NCI-H1048 (cell line): Measurements from ENCODE around the gene DHRSX.
"Not testable (repeated sequence)": the region's sequence is repeated elsewhere in the genome, so short reads cannot be mapped to it uniquely, and the experiment has no call there.

Experiments used
- DNase-seq: peaks from one replicate; lab custom pipeline; 2025; lab: John Stamatoyannopoulos, UW

Gene DHRSX

DNA sequence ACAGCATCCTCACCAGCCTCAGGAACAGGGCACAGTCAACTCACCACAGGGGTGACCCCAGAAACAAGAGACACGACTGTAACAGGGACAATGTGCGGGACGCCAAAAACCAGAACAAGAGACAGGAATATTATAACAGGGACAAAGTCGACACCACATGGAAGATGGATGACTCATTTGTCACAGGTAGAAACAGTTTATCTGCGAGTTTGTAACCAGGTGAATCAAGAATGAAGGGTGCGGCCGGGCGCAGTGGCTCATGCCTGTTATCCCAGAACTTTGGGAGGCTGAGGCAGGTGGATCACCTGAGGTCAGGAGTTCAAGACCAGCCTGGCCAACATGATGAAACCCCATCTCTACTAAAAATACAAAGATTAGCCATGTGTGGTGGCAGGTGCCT lies 44.7 kb downstream of the DHRSX start:
- DNase-seq = not testable (repeated sequence)

DNA sequence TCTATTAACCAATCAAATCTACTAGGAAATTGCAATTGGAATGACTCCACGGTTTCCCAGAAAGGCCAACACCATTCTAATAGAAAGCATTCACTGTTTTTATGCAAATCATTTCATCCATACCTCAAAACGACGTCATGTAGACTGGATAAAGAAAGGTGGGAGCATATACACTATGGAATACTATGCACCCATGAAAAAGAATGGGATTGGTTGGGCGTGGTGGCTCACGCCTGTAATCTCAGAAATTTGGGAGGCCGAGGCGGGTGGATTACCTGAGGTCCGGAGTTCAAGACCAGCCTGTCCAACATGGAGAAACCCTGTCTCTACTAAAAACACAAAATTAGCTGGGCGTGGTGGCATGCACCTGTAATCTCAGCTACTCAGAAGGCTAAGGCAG lies 46.2 kb downstream of the DHRSX start:
- DNase-seq = not testable (repeated sequence)

DNA sequence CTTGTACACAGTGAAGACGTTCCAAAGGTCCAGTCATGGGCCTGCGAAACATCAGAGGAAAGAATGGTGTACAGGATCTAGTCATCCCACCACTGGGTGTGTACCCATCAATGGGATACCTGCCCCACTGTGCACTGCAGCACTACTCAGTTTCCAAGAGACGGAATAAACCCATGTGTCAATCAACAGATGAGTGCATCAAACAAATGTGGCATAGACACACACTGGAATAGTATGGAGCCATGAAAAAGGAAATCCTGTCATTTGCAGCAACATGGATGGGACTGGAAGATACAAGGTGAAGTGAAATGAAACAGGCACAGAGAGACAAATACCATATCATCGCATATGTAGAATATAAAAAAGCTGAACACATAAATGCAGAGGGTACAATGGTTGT lies 48.0 kb downstream of the DHRSX start:
- no peak for DNase-seq

DNA sequence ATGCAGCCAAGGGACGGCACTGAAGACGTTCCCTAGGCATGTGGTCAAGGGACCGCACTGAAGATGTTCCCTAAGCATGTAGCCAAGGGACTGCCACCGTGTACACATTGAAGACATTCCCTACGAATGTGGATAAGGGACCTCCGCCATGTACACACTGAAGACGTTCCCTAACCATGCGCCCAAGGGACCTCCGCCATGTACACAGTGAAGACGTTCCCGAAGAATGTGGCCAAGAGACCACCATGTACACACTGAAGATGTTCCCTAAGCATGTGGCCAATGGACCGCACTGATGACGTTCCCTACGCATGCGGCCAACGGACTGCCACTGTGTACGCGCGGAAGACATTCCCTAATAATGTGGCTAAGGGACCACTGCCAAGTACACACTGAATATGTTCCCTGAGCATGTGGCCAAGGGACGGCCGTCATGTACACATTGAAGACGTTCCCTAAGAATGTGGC lies 48.4 kb downstream of the DHRSX start:
- DNase-seq = no peak

DNA sequence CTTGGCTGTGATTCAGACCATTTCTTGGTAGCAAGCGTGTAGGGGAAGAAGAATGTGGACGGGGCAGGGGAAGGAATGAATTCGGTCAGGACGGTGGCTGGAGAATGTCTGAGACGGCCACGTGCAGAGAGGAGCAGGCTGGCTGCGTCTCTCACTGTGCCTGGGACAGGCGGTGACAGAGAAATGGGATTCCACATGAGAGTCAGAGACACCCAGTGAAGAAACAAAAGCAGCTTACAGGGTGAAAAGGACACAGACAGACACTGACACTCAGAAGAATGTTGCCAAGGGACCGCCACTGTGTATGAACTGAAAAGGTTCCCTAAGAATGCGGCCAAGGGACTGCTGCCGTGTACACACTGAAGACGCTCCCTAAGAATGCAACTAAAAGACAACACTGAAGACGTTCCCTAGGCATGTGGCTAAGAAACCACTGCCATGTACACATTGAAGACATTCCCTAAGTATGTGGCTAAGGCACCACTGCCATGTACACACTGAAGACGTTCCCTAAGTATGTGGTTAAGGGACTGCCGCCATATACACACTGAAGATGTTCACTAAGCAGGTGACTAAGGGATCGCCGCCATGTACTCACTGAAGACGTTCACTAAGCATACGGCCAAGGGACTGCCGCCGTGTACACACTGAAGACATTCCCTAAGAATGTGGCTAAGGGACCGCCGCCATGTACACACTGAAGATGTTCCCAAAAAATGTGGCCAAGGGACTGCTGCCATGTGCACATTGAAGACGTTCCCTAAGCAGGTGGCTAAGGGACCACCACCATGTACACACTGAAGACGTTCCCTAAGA lies 49.1 kb downstream of the DHRSX start:
- no peak for DNase-seq

DNA sequence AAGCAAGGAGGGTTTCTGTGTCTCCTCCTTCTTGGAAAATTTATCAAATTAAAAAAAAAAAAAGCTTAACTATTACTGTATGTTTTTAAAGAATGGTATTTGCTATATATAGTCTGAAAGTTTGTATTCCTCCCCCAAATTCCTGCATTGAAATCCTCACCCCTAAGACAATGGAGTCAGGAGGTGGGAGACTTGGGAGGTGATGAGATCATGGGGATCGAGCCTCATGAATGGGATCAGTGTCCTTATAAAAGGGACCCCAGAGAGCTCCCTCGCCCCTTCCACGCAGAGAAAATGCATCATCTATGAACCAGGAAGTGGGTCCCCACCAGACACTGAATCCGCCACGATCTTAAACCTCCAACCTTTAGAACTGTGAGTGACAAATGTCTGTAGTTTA lies 50.1 kb downstream of the DHRSX start:
- no peak for DNase-seq

DNA sequence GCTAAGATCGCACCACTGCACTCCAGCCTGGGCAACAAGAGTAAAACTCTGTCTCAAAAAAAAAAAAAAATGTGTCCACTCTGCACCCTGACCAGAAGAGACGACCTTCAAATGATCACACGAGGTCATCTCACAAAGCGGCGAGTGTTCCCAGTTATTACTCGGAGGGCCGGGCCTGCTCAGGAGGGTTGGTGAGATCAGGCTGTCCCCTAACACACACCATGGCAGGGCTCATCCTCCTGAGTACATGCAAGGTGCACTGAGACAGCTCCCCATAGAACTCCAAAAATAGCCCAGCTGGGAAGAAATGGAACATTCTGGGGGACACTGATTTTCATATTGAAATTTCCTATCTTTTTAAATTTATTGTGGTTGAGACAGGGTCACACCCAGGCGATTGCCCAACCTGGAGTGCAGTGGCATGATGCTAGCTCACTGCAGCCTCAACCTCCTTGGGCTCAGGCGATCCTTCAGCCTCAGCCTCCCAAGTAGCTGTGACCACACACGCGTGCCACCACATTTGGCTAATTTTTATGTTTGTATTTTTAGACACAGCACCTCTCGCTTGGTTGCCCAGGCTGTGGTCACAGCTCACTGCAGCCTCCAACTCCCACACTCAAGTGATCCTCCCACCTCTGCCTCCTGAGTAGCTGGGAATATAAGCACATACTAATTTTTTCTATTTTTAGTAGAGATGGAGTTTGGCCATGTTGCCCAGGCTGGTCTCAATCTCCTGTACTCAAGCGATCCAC lies 51.5 kb downstream of the DHRSX start:
- DNase-seq = no peak

DNA sequence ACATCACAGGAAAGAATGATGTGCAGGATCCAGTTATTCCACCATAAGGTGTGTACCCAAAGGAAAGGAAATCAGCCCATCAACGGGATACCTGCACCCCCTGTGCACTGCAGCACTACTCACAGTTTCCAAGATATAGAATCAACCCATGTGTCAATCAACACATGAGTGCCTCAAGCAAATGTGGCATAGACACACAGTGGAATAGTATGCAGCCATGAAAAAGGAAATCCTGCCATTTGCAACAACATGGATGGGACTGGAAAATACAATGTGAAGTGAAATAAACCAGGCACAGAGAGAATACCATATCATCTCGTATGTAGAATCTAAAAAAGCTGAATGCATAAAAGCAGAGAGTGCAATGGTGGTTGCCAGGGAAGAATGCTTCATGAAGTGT lies 53.3 kb downstream of the DHRSX start:
- DNase-seq = no peak

DNA sequence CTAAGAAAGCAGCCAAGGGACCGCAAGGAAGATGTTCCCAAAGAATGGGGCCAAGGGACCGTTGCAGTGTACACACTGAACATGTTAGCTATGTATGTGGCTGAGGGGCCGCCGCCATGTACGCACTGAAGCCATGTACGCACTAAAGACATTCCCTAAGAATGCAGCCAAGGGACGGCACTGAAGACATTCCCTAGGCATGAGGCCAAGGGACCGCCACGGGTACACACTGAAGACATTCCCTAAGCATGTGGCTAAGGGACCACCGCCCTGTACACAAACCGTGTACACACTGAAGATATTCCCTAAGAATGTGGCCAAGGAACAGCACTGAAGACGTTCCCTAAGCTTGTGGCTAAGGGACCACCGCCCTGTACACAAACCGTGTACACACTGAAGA lies 54.0 kb downstream of the DHRSX start:
- DNase-seq = no peak

DNA sequence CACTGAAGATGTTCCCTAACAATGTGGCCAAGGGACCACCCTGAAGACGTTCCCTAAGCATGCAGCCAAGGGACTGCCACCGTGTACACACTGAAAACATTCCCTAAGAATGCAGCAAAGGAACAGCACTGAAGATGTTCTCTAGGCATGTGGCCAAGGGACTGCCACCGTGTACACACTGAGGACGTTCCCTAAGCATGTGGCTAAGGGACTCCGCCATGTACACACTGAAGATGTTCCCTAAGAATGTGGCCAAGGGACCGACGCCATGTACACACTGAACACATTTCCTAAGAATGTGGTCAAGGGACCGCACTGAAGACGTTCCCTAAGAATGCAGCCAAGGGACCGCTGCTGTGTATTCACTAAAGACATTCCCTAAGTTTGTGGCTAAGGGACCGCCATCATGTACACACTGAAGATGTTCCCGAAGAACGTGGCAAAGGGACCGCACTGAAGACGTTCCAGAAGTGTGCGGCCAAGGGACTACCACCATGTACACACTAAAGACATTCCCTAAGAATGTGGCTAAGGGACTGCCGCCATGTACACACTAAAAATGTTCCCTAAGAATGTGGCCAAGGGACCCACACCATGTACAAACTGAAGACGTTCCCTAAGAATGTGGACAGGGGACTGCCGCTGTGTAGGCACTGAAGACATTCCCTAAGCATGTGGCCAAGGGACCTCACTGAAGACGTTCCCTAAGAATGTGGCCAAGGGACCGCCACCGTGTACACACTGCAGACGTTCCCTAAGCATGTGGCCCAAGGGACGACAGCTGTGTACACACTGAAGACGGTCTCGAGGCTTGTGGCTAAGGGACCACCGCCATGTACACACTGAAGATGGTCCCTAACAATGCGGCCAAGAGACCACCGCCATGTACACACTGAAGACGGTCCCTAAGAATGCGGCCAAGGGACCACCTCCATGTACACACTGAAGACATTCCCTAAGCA lies 54.8 kb downstream of the DHRSX start:
- no peak for DNase-seq

DNA sequence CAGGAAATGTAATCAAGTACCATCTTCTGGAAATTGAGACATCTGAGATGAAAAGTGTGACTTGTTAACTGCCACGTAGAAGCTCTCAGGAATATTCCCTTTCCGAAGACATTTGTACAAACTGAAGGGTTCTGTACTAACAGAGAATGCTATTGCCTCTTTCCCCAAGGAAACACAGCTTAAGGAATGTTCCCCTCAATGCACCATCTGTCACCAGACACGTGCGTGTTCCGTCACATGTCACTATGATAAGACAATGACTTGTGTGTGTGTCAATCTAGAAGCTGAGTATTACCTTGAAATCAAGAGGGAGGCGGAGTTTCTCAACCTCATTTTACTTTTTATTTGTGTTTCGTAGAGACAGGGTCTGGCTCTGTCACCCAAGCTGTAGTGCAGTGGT lies 58.1 kb downstream of the DHRSX start:
- DNase-seq = no peak

DNA sequence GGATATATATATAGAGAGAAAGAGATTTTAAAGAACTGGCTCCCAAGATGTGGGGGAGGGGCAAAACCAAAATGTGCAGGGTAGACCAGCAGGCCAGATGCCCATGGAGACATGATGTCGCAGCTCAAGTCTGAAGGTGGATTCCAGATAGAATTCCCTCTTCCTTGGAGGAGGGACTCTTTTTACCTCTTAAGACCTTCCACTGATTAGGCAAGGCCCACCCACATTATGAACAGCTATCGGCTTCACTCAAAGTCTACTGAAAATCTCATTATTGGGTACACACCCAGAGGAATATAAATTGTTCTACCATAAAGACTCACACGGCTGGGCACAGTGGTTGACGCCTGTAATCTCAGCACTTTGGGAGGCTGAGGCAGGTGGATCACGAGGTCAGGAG lies 59.3 kb downstream of the DHRSX start:
- no peak for DNase-seq

DNA sequence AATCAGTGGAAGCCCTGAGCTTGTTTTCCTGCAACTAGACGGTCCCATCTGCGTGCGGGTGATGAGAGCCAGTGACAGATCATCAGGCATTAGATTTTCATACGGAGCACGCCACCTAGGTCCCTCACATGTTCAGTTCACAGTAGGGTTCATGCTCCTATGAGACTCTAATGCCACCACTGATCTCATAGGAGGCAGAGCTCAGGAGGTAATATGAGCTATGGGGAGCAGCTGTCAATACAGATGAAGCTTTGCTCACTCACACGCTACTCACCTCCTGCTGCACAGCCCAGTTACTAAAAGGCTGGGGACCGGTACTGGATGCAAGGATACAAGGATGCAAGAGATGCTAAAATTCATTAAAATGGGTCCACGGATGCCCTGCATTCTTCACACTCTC lies 61.2 kb downstream of the DHRSX start:
- DNase-seq = no peak

DNA sequence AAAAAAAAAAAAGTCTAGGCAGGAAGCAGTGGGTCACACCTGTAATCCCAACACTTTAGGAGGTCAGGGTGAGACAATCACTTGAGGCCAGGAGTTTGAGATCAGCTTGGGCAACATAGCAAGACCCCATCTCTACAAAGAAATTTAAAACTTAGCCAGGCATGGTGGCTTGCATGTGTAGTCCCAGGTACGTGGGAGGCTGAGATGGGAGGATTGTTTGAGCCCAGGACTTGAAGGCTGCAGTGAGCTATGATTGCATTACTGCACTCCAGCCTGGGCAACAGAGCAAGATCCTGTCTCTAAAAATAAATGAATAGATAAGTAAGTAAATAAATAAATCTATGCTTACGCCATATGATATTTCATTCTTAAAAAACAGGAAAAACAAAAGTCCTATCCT lies 65.3 kb downstream of the DHRSX start:
- no peak for DNase-seq

DNA sequence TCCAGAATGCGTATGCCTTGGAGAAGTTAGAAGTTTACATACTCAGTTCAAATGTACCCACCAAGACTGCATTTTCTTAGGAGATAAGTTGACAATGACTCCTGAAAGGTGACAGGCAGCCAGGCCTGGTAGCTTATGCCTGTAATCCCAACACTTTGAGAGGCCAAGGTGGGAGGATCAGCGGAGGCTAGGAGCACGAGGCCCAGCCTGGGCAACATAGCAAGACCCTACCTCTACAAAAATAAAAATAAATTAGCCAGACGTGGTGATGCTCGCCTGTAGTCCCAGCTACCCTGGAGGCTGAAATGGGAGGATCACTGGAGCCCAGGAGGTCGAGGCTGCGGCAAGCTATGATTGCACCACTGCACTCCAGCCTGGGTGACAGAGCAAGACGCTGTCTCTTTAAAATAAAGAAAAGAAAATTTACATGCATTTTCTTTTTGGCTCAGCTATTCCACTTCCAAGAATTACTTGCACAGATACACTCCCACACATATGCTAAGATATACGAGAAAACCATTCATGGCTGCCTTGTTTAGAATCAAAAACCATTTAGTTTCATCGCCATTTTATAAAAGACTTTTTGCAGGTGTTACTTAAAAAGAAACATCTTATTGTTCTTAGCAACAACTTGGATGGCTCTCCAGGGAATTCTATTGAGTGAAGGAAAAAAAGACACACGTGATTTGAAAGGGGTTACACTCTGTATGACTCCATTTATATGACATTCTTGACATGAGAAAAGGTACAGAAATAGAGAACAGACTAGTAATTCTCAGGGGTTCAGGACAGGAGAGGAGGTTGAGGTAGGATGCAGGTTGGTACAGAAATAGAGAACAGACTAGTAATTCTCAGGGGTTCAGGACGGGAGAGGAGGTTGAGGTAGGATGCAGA lies 66.3 kb downstream of the DHRSX start:
- DNase-seq = no peak

DNA sequence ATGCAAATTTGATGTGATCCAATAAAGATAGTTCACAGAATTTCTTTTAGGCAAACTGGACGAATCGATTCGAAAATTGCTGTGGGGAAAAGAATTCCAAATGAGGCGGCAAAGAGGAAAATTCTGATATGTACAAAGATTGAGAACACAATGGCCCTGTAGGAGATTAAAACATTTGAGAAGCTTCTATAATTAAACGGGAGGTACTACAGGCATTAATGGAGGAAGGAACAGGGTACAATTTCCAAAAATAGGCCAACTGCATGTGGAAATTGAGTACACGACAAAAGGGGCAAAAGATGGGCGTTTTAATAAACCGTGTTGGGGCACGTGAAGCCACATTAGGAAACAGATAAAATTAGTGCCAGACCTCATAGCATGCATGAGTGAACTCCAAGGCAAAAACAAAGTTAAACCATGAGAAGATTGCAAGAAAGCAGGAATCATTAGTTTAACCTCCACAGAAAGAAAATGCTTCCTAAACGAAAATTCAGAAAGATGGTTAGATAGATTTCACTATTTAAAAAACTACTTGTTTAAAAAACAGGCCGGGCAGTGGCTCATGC lies 68.4 kb downstream of the DHRSX start:
- no peak for DNase-seq

DNA sequence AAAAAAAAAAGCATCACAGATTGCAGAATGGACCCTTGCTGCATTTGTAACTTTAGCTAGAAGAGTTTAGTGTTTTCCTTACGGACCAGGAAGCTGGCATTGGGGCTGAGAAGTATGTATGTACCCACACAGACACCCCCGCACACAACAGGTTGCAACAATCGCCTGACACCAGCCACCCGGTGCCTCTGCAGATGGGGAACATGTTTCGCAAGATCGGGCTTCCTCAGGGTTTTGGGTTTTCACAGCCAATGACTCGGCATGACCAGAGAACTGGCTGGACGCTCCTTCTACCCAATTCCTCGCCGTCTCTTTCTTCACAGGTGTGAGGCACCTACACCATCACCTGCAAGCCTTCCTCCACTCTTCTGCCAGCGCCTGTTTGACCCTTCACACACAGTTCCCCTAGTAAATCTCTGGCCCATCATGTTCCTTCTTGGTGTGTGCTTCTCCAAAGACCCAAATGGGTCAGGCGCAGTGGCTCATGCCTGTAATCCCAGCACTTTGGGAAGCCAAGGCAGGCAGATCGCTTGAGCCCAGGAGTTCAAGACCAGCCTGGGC lies 70.4 kb downstream of the DHRSX start:
- DNase-seq = no peak

DNA sequence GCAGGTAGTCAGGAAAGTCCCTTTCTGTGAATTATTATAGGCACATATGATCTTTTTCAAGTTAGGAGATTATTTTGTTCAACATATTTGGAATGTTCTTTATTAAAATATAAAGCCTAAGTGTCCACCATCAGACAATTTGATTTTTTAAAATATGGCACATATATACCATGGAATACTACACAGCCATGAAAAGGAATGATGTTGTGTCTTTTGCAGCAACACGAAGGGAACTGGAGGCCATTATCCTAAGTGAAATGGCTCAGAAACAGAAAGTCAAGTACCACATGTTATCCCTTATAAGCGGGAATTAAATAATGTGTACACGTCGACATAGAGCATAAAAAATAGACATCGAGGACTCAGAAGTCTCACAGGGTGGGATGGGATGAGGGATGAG lies 73.0 kb downstream of the DHRSX start:
- no peak for DNase-seq

DNA sequence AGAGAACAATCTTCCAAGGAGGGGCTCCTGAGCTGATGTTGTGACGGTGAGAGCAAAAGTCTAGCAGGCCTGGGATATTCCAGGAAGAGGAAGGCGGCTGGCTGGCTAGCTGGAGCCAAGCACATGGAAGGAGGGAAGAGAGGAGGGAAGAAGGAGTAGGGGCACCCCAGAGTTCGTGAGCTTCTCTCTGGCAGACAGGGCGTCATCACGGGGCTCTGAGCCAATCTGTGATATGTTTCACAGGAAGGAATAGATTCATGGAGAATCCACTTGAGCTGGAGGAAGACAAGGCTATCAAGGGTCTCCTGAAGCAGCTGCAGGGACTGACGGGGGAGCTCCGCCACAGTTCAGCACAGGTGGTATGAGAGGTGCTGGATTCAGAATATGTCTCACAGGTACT lies 73.6 kb downstream of the DHRSX start:
- DNase-seq = no peak

DNA sequence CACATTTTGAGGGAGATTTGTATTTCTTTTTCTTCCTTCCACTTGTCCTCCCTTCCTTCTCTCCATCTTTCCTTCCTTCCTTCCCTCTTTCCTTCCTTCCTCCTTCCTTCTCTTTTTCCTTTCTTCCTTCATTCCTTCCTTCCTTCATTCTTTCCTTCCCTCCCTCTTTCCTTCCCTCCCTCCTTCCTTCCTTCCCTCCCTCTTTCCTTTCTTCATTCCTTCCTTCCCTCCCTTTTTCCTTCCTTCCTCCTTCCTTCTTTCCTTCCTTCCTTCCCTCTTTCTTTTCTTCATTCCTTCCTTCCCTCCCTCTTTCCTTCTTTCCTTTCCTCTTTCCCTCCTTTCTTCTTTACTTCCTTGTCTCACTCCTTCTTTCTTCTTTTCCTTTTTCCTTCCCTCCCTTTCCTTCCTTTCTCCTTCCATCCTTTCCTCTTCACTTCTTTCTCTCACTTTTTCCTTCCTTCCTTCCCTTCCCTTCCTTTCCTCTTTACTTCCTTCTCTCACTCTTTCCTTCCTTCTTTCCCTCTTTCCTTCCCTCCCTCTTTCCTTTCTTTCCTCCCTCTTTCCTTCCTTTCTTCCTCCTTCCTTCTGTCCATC lies 74.4 kb downstream of the DHRSX start:
- no peak for DNase-seq
